ENCODE data around the gene STARD9. TPM values are rescaled to one million over a fixed set of nuclear protein-coding genes. Genes with fewer than 3 reads are reported as not detected.
A peak's percentile ranks its signal among the peaks of the same experiment; 100 is the strongest.

The STARD9 gene
- total RNA-seq, 1 donor from 2014 or later = 7.1 TPM

DNA sequence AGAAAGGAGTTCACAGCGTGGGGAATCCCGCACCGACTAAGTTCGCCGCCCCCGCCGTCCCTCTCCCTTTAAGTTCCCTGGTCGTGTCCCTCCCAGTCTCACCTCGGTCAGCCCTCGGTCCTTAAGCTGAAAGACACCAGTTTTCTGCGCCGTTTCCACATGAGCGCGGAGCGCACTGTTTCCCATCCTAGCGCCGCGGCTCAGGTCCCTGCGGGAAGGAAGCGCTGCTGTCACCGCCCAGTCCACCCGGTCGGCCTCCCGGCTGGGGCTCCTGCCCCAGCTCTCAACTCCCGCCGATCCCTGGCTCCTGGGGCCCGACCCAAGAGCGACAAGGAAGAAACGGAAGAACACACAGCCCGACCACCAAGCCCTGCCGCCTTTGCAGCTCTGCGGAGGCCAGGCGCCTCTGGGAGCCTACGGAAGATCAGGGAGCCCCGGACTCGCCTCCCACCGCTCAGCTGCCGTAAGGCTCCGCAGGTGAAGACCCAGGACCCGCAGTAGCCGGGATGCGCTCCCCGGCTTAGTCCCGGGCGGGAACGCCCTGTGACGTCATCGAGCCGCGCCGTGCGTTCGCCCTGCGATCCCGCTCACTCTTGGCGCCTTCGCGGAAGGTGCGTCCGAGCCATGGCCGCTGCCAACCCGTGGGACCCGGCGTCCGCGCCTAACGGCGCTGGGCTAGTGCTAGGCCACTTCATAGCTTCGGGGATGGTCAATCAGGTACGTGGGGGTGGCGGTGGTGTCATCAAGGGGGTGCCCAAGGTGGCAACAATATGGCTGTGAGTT, 27.0 kb upstream of the STARD9 start, which contains the start of the genes HAUS2 and LRRC57:
HAUS2 (plus strand) TSS at position 590 of the 783 bp plus-strand sequence; CDS start at position 625, 35 bp downstream.
LRRC57 (minus strand) TSS at position 545 of the 783 bp plus-strand sequence; CDS start at position 186, 359 bp downstream.
- H3K79me2 ChIP-seq (ENCODE audit: insufficient read depth, low read length) = peaks cover 67% of the 10 kb centered on the region
- peak within 1 kb of the TSS; percentile 86 for H3K27ac ChIP-seq (ENCODE audit: low read depth, low read length)
- peaks cover 17% of the 10 kb centered on the region for H3K4me1 Mint-ChIP-seq (ENCODE audit: low read depth, unreplicated experiment)

DNA sequence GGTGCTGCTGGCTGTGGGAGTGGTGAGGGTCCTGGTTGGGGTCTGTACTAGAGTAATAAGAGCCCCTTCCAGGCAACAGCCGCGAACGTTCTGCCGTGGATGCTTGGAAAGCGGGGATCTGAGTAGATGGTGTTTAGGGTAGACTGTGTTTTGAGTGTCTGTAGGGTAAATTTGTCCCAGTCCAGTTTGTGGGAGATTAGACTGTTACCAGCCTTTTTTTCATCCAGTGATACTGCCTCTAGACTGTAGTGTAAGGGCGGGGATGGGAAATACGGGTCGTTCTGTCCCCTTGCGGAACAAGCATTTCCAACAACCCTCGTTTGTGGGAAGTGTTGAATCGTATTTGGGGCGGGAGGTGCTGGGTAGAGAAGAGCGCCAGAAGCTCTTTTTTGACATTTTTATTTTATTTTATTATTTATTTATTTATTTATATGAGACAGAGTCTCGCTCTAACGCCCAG, 26.3 kb upstream of the STARD9 start:
- peak overlapping the region; percentile 86 for H3K27ac ChIP-seq (ENCODE audit: low read depth, low read length)
- FAIRE-seq = no peak

More for the DNA sequence above, 27.0 kb upstream of the STARD9 start, which contains the start of the genes HAUS2 and LRRC57:
- Histone ChIP-seq H3K27me3 (ENCODE audit: insufficient read depth, low read length) (no peaks in the 10 kb centered on the region), H2AFZ (ENCODE audit: low read depth, low read length) (peak within 1 kb of the TSS; percentile 96), H3K4me2 (ENCODE audit: low read length) (peak within 1 kb of the TSS; percentile 90), H3K4me1 (ENCODE audit: insufficient read depth, low read length) (peaks cover 8% of the 10 kb centered on the region), H3K9ac (ENCODE audit: low read length) (peak within 1 kb of the TSS; percentile 95), H3K36me3 (ENCODE audit: insufficient read depth, low read length) (peaks cover 4% of the 10 kb centered on the region), H3K4me3 (ENCODE audit: insufficient read depth, low read depth, low read length) (peak within 1 kb of the TSS; percentile 94), H3K9me3 (ENCODE audit: insufficient read depth, low read depth, low read length) (no peaks in the 10 kb centered on the region), H4K20me1 (ENCODE audit: insufficient read depth, low read length) (peaks cover 6% of the 10 kb centered on the region)
- DNase-seq (ENCODE audit: low read depth) (peak; percentile 68), FAIRE-seq (no peak)
- TF ChIP-seq EZH2 (IDR thresholded peaks at IDR 0.05; ENCODE audit: insufficient read depth, low read length) = no peak
- TF ChIP-seq, protein P1, sequence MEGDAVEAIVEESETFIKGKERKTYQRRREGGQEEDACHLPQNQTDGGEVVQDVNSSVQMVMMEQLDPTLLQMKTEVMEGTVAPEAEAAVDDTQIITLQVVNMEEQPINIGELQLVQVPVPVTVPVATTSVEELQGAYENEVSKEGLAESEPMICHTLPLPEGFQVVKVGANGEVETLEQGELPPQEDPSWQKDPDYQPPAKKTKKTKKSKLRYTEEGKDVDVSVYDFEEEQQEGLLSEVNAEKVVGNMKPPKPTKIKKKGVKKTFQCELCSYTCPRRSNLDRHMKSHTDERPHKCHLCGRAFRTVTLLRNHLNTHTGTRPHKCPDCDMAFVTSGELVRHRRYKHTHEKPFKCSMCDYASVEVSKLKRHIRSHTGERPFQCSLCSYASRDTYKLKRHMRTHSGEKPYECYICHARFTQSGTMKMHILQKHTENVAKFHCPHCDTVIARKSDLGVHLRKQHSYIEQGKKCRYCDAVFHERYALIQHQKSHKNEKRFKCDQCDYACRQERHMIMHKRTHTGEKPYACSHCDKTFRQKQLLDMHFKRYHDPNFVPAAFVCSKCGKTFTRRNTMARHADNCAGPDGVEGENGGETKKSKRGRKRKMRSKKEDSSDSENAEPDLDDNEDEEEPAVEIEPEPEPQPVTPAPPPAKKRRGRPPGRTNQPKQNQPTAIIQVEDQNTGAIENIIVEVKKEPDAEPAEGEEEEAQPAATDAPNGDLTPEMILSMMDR (IDR thresholded peaks at IDR 0.05; ENCODE audit: insufficient read depth, low read depth, low read length) = no peak
- Mint-ChIP-seq H3K9me3 (ENCODE audit: unreplicated experiment) (no peaks in the 10 kb centered on the region), H3K27me3 (ENCODE audit: low read depth, unreplicated experiment) (no peaks in the 10 kb centered on the region), H3K4me3 (ENCODE audit: unreplicated experiment) (peak within 1 kb of the TSS; percentile 93), H3K27ac (ENCODE audit: unreplicated experiment) (peak within 1 kb of the TSS; percentile 75), H3K36me3 (ENCODE audit: low read depth, unreplicated experiment) (no peaks in the 10 kb centered on the region)

More for the DNA sequence above, 26.3 kb upstream of the STARD9 start:
- peak overlapping the region; percentile 75 for H3K27ac Mint-ChIP-seq (ENCODE audit: unreplicated experiment)
- peak; percentile 18 for DNase-seq (ENCODE audit: low read depth)
- H3K79me2 ChIP-seq (ENCODE audit: insufficient read depth, low read length) = peaks cover 74% of the 10 kb centered on the region
- H3K27me3 Mint-ChIP-seq (ENCODE audit: low read depth, unreplicated experiment) = no peaks in the 10 kb centered on the region
- no peaks in the 10 kb centered on the region for H3K27me3 ChIP-seq (ENCODE audit: insufficient read depth, low read length)
- H3K9me3 Mint-ChIP-seq (ENCODE audit: unreplicated experiment) = no peaks in the 10 kb centered on the region
- H4K20me1 ChIP-seq (ENCODE audit: insufficient read depth, low read length) = peaks cover 12% of the 10 kb centered on the region
- peak overlapping the region; percentile 90 for H3K4me2 ChIP-seq (ENCODE audit: low read length)
- TF ChIP-seq, protein P1 (IDR thresholded peaks at IDR 0.05; ENCODE audit: insufficient read depth, low read depth, low read length) = no peak
- no peak for TF ChIP-seq EZH2 (IDR thresholded peaks at IDR 0.05; ENCODE audit: insufficient read depth, low read length)
- H3K4me1 ChIP-seq (ENCODE audit: insufficient read depth, low read length) = peaks cover 8% of the 10 kb centered on the region
- peak overlapping the region; percentile 96 for H2AFZ ChIP-seq (ENCODE audit: low read depth, low read length)
- peaks cover 17% of the 10 kb centered on the region for H3K4me1 Mint-ChIP-seq (ENCODE audit: low read depth, unreplicated experiment)
- H3K4me3 Mint-ChIP-seq (ENCODE audit: unreplicated experiment) = peak overlapping the region; percentile 93
- no peaks in the 10 kb centered on the region for H3K36me3 ChIP-seq (ENCODE audit: insufficient read depth, low read length)
- H3K4me3 ChIP-seq (ENCODE audit: insufficient read depth, low read depth, low read length) = peak overlapping the region; percentile 94
- no peaks in the 10 kb centered on the region for H3K36me3 Mint-ChIP-seq (ENCODE audit: low read depth, unreplicated experiment)
- no peaks in the 10 kb centered on the region for H3K9me3 ChIP-seq (ENCODE audit: insufficient read depth, low read depth, low read length)
- H3K9ac ChIP-seq (ENCODE audit: low read length) = peak overlapping the region; percentile 95
